GM12878 (cell line): Measurements from ENCODE around the gene MMADHC. TPM values are rescaled to one million over a fixed set of nuclear protein-coding genes. Genes with fewer than 3 reads are reported as not detected.
A peak's percentile ranks its signal among the peaks of the same experiment; 100 is the strongest.

Experiments used
- ATAC-seq: fragments of 200-7000 bp; cut with Tn5 transposase; 3 replicates; pipeline ENCODE4 v1.9.1; 2020; ENCODE audit warnings: mild to moderate bottlenecking, moderate library complexity
- BruUV-seq: library from RNA; stranded (reverse); fragments of 400-500 nt; replicated peaks from 2 replicates; lab custom pipeline; 2021; lab: Mats Ljungman, UMichigan
- CTCF ChIA-PET: fragments of 300-600 bp; sonication (Branson Sonifier 250); formaldehyde crosslinking; extraction: SDS; loops from one replicate; lab custom pipeline; 2021; ENCODE audit warnings: inconsistent platforms; lab: Yijun Ruan, JAX
- POLR2A ChIA-PET: fragments of 350-600 bp; formaldehyde crosslinking; extraction: SDS; loops from one replicate; lab custom pipeline; 2021; ENCODE audit warnings: inconsistent platforms; lab: Charles Lee
- RAD21 ChIA-PET: fragments of 300-600 bp; sonication (Branson Sonifier 250); formaldehyde crosslinking; loops from one replicate; lab custom pipeline; 2023; ENCODE audit warnings: antibody characterized with exemption; ENCODE audit not compliant: unreplicated experiment; lab: Charles Lee
- SMC1A ChIA-PET: fragments of 300-600 bp; sonication (Branson Sonifier 250); formaldehyde crosslinking; loops from one replicate; lab custom pipeline; 2023; ENCODE audit not compliant: unreplicated experiment, uncharacterized antibody; lab: Charles Lee
- DNase-seq: peaks from one replicate; pipeline ENCODE4 v3.0.0-alpha.2; 2011; ENCODE audit warnings: low read depth, low spot score
- FAIRE-seq: peaks from 3 replicates; lab custom pipeline; 2011; peaks lifted over from hg19 to GRCh38; lab: Jason Lieb, UNC
- H2AFZ ChIP-seq: 2 replicates; pipeline ENCODE4 v1.6.0; 2011; ENCODE audit warnings: low read depth, low read length, control low read depth; ENCODE audit not compliant: control insufficient read depth
- H3K27ac ChIP-seq: 2 replicates; pipeline ENCODE4 v1.5.1; 2011; ENCODE audit warnings: control low read depth; ENCODE audit not compliant: control insufficient read depth, insufficient read depth
- H3K27me3 ChIP-seq, 2 experiments: replicated peaks in 1 of 2; 2 replicates each; pipeline versions ENCODE4 v1.6.0 to v1.6.1; 2011; ENCODE audit warnings: low read length in 1 of 2; ENCODE audit not compliant: control insufficient read depth in 2 of 2, insufficient read depth in 2 of 2
- H3K36me3 ChIP-seq, 2 experiments: 2 replicates each; pipeline ENCODE4 v1.5.1; 2011; ENCODE audit warnings: low read length in 1 of 2; ENCODE audit not compliant: control insufficient read depth in 2 of 2, insufficient read depth in 2 of 2
- H3K4me1 ChIP-seq: 2 replicates; pipeline ENCODE4 v1.6.1; 2011; ENCODE audit warnings: mild to moderate bottlenecking, low read length, moderate library complexity, mixed read lengths; ENCODE audit not compliant: control insufficient read depth, insufficient read depth
- H3K4me2 ChIP-seq: 2 replicates; pipeline ENCODE4 v1.6.0; 2011; ENCODE audit warnings: control low read depth; ENCODE audit not compliant: control insufficient read depth, insufficient read depth
- H3K4me3 ChIP-seq: fragments of 200-600 bp; sonication (generic); 2 replicates; pipeline ENCODE4 v1.5.1; 2016
- H3K79me2 ChIP-seq: 2 replicates; pipeline ENCODE4 v1.6.0; 2011; ENCODE audit warnings: low read length; ENCODE audit not compliant: control insufficient read depth, insufficient read depth
- H3K9ac ChIP-seq: 2 replicates; pipeline ENCODE4 v1.8.0; 2011; ENCODE audit warnings: low read length, control low read depth, mixed read lengths; ENCODE audit not compliant: control insufficient read depth, insufficient read depth
- H3K9me3 ChIP-seq: replicated peaks from 3 replicates; pipeline ENCODE4 v1.5.1; 2011; ENCODE audit warnings: mild to moderate bottlenecking, low read length; ENCODE audit not compliant: control insufficient read depth, insufficient read depth
- H4K20me1 ChIP-seq: 2 replicates; pipeline ENCODE4 v1.6.0; 2011; ENCODE audit not compliant: control insufficient read depth, insufficient read depth
- CREB1 ChIP-seq: IDR thresholded peaks from 2 replicates; pipeline ENCODE4 v1.6.1; 2012; ENCODE audit warnings: low read depth, mild to moderate bottlenecking, inconsistent platforms
- SUPT20H ChIP-seq: IDR thresholded peaks from 2 replicates; pipeline ENCODE4 v1.6.1; 2011; ENCODE audit warnings: low read depth, mild to moderate bottlenecking, low read length, moderate library complexity, borderline replicate concordance; ENCODE audit not compliant: control insufficient read depth
- ZNF622 ChIP-seq: fragments of 450-650 bp; IDR thresholded peaks from 2 replicates; pipeline ENCODE4 v1.6.1; 2017; ENCODE audit warnings: mild to moderate bottlenecking, inconsistent platforms
- WGBS: methylation state at CpG from one replicate; pipeline ENCODE4 v1.1.6; 2016; ENCODE audit warnings: low lambda C conversion rate; ENCODE audit not compliant: insufficient replicate concordance, insufficient coverage; ENCODE audit errors: missing lambda C conversion rate; 5-methylcytosine and 5-hydroxymethylcytosine counted together
- in situ Hi-C: fragments of 300-500 bp; cut with MboI; formaldehyde crosslinking; loops from 9 replicates; pipeline ENCODE4 v1.14.3; 2018; ENCODE audit warnings: mixed read lengths
- intact Hi-C: fragments of 100-400 bp; cut with micrococcal nuclease; formaldehyde crosslinking; loops from one replicate; pipeline ENCODE4 v1.14.2; 2022; ENCODE audit not compliant: unreplicated experiment
- polyA plus RNA-seq, 11 experiments: library from polyadenylated mRNA; depleted of rRNA in 4 of 11; unstranded in 6 of 11; stranded (reverse) in 5 of 11; fragments of >200 nt; fragmentation: Nextera tagmentation in 4 of 11; fragmentation: Illumina TruSeq in 1 of 11; extraction: Ambion mirVana in 4 of 11; extraction: Trizol in 1 of 11; gene quantifications; 1 replicate in 1 of 11; 2 replicates in 10 of 11; pipeline versions ENCODE4 v1.2.1 to v1.2.3, GENCODE V29; 2011 to 2016; ENCODE audit warnings: inconsistent platforms in 2 of 11, missing spikeins in 2 of 11, low read depth in 1 of 11
- total RNA-seq, 4 experiments: library from RNA; depleted of rRNA in 3 of 4; stranded (reverse); fragments of >200 nt in 3 of 4; fragmentation: Illumina TruSeq in 1 of 4; extraction: Trizol in 1 of 4; gene quantifications; 2 replicates each; pipeline versions ENCODE4 v1.2.1 to v1.2.3, GENCODE V29; 2013 to 2021
- TF ChIP-seq, protein P1 (sequence below): fragments of 450-650 bp; IDR thresholded peaks from 2 replicates; pipeline ENCODE4 v1.6.1; 2017; ENCODE audit warnings: antibody characterized with exemption, mild to moderate bottlenecking, moderate library complexity
- TF ChIP-seq, protein P2 (sequence below): IDR thresholded peaks from 2 replicates; pipeline ENCODE4 v1.6.1; 2011; ENCODE audit warnings: borderline replicate concordance, low read depth, mild to moderate bottlenecking, moderate library complexity, low read length; ENCODE audit not compliant: insufficient read depth, poor library complexity, severe bottlenecking
- TF ChIP-seq, protein P3 (sequence below): IDR thresholded peaks from 2 replicates; pipeline ENCODE4 v1.6.1; 2011; ENCODE audit warnings: low read depth, mild to moderate bottlenecking, low read length, moderate library complexity, borderline replicate concordance; ENCODE audit errors: extremely low read depth

The MMADHC gene
- total and polyA plus RNA-seq, 10 of the 15 experiments (the other 5 are each of a cell fraction or from before 2014, with no cell fraction given): 93.6 to 415 (median 147) TPM

- WGBS: 3% methylated on average over 2 of the region's 2 CpGs
- CTCF ChIA-PET: interaction anchor here (1.3 to 5.2 kb wide), 5 partner anchors 11 to 1579 kb away, joined by 3 to 166 read pairs (median 7); no protein-coding TSS in a partner anchor
- RAD21 ChIA-PET: interaction anchor here (0.8 to 4.2 kb wide), 3 partner anchors 523 to 545 kb away, joined by 3 to 50 read pairs (median 6); partner anchors contain the start of gene LYPD6B
- H3K27ac ChIP-seq: no peak overlapping the region
- in situ Hi-C loops: loop anchor here (5.0 to 25.0 kb wide), 2 partner anchors 545 to 1600 kb away; no protein-coding TSS in a partner anchor
- intact Hi-C loops: loop anchor here (5.0 kb wide), 4 partner anchors 125 to 635 kb away; partner anchors contain the start of gene LYPD6
- DNase-seq (no peak), FAIRE-seq (no peak), ATAC-seq (peak; percentile 83)
- H3K9ac ChIP-seq: no peak overlapping the region
- TF ChIP-seq ZNF622 (no peak), CREB1 (no peak), SUPT20H (no peak)
- TF ChIP-seq, protein P1, sequence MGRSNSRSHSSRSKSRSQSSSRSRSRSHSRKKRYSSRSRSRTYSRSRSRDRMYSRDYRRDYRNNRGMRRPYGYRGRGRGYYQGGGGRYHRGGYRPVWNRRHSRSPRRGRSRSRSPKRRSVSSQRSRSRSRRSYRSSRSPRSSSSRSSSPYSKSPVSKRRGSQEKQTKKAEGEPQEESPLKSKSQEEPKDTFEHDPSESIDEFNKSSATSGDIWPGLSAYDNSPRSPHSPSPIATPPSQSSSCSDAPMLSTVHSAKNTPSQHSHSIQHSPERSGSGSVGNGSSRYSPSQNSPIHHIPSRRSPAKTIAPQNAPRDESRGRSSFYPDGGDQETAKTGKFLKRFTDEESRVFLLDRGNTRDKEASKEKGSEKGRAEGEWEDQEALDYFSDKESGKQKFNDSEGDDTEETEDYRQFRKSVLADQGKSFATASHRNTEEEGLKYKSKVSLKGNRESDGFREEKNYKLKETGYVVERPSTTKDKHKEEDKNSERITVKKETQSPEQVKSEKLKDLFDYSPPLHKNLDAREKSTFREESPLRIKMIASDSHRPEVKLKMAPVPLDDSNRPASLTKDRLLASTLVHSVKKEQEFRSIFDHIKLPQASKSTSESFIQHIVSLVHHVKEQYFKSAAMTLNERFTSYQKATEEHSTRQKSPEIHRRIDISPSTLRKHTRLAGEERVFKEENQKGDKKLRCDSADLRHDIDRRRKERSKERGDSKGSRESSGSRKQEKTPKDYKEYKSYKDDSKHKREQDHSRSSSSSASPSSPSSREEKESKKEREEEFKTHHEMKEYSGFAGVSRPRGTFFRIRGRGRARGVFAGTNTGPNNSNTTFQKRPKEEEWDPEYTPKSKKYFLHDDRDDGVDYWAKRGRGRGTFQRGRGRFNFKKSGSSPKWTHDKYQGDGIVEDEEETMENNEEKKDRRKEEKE: no peak
- TF ChIP-seq, protein P2, sequence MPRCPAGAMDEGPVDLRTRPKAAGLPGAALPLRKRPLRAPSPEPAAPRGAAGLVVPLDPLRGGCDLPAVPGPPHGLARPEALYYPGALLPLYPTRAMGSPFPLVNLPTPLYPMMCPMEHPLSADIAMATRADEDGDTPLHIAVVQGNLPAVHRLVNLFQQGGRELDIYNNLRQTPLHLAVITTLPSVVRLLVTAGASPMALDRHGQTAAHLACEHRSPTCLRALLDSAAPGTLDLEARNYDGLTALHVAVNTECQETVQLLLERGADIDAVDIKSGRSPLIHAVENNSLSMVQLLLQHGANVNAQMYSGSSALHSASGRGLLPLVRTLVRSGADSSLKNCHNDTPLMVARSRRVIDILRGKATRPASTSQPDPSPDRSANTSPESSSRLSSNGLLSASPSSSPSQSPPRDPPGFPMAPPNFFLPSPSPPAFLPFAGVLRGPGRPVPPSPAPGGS: no peak
- TF ChIP-seq, protein P3, sequence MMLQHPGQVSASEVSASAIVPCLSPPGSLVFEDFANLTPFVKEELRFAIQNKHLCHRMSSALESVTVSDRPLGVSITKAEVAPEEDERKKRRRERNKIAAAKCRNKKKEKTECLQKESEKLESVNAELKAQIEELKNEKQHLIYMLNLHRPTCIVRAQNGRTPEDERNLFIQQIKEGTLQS: no peak
- no peak overlapping the region for H3K4me3 ChIP-seq
- no peaks in the 10 kb centered on the region for H3K4me1 ChIP-seq
- no peaks in the 10 kb centered on the region for H3K79me2 ChIP-seq
- SMC1A ChIA-PET: interaction anchor here (0.9 to 5.1 kb wide), 4 partner anchors 10 to 544 kb away, joined by 3 to 84 read pairs (median 6); no protein-coding TSS in a partner anchor
- peak overlapping the region; percentile 7; the same call in 1 of the 2 replicates for H2AFZ ChIP-seq
- H3K36me3 ChIP-seq: peaks cover 0 to 9% of the 10 kb centered on the region in 2 experiments; a peak in 1 of 4 replicates
- POLR2A ChIA-PET: no interaction called here
- H4K20me1 ChIP-seq: no peaks in the 10 kb centered on the region
- no peaks in the 10 kb centered on the region for H3K9me3 ChIP-seq
- BruUV-seq: no TSS peak
- H3K4me2 ChIP-seq: peak overlapping the region; percentile 15; the same call in 1 of the 2 replicates
- no peaks in the 10 kb centered on the region for H3K27me3 ChIP-seq
Measured at GRCh38 chr2:149562324-149562723, 25.3 kb downstream of the MMADHC start.
